ENCODE data around the gene CALB2. TPM values are rescaled to one million over a fixed set of nuclear protein-coding genes. Genes with fewer than 3 reads are reported as not detected.
A peak's percentile ranks its signal among the peaks of the same experiment; 100 is the strongest.

CALB2 gene
- total and polyA plus RNA-seq, 2 of the 13 experiments (the other 11 are each of a cell fraction or from before 2014, with no cell fraction given) = 0.37 to 0.40 TPM

DNA sequence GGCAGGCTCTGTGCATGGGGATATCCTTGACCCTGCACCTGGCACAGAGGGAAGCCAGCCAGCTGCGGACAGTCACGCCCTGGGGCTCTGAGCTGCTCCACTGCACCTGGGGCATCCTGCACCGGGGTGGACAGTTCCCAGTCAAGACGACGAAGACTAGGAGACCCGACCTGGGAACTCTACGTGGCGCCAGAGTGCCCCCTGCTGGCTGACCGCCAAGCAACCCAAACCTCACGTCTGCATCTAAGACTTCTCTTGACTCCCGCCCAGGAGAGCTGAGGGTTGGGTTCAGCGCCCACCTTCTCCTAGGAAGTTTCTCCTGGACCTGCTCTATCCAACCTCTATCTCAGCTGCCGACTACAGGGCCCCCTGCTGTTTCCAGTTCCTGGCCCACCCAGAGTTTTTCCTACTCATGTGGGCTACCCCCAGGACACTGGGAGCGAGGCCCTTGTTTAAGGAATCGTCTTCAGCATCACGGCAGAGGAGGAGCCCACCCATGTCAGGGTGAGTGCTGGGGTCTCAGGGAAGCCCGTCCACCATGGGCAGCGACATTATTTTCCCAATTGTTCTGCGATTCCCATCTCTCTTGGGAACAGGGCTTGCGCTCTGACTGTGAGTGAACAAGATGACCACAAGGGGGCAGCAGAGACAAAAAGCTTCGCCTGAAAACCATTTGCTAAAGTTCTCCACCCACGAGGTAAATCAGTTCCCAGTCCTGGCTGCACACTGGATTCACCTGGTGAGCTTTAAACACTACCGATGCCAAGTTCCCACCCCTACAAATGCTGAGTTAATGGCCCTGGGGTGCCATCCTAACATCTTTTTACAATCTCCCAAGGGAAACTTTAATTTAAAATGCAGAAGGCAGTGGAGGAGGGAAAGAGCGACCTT lies 54.0 kb downstream of the CALB2 start (continued):
- TF ChIP-seq CREB1 (IDR thresholded peaks at IDR 0.05) = no peak
- no peak for TF ChIP-seq CREB1 (CRISPR knock-in tag; IDR thresholded peaks at IDR 0.05)
- no peak for TF ChIP-seq ATM (IDR thresholded peaks at IDR 0.05; ENCODE audit: borderline replicate concordance)
- TF ChIP-seq TARDBP (CRISPR knock-in tag; IDR thresholded peaks at IDR 0.05) = no peak
- TF ChIP-seq MYC (CRISPR knock-in tag; IDR thresholded peaks at IDR 0.05; ENCODE audit: borderline replicate concordance) = no peak; the same call in 1 of the 2 replicates
- TF ChIP-seq, protein P1, sequence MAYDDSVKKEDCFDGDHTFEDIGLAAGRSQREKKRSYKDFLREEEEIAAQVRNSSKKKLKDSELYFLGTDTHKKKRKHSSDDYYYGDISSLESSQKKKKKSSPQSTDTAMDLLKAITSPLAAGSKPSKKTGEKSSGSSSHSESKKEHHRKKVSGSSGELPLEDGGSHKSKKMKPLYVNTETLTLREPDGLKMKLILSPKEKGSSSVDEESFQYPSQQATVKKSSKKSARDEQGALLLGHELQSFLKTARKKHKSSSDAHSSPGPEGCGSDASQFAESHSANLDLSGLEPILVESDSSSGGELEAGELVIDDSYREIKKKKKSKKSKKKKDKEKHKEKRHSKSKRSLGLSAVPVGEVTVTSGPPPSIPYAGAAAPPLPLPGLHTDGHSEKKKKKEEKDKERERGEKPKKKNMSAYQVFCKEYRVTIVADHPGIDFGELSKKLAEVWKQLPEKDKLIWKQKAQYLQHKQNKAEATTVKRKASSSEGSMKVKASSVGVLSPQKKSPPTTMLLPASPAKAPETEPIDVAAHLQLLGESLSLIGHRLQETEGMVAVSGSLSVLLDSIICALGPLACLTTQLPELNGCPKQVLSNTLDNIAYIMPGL (CRISPR knock-in tag; IDR thresholded peaks at IDR 0.05; ENCODE audit: borderline replicate concordance in 1 of 2, low read depth in 1 of 2) = peak; percentile 59 to 74; a peak in 2 of 4 replicates
- no peak for TF ChIP-seq ZNF326 (CRISPR knock-in tag; IDR thresholded peaks at IDR 0.05; ENCODE audit: borderline replicate concordance)
- TF ChIP-seq, protein P2, sequence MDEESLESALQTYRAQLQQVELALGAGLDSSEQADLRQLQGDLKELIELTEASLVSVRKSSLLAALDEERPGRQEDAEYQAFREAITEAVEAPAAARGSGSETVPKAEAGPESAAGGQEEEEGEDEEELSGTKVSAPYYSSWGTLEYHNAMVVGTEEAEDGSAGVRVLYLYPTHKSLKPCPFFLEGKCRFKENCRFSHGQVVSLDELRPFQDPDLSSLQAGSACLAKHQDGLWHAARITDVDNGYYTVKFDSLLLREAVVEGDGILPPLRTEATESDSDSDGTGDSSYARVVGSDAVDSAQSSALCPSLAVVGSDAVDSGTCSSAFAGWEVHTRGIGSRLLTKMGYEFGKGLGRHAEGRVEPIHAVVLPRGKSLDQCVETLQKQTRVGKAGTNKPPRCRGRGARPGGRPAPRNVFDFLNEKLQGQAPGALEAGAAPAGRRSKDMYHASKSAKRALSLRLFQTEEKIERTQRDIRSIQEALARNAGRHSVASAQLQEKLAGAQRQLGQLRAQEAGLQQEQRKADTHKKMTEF (CRISPR knock-in tag; IDR thresholded peaks at IDR 0.05) = 0 out of 2 replicates have a peak, but pooled peaks have one; percentile 43
- no peak for TF ChIP-seq JUNB (CRISPR knock-in tag; IDR thresholded peaks at IDR 0.05; ENCODE audit: borderline replicate concordance)
- TF ChIP-seq MLLT10 (CRISPR knock-in tag; IDR thresholded peaks at IDR 0.05) = no peak
- 0 out of 2 replicates have a peak, but pooled peaks have one; percentile 38 for TF ChIP-seq GFI1 (CRISPR knock-in tag; IDR thresholded peaks at IDR 0.05; ENCODE audit: borderline replicate concordance)
- 0 out of 2 replicates have a peak, but pooled peaks have one; percentile 32 for TF ChIP-seq ZNF614 (CRISPR knock-in tag; IDR thresholded peaks at IDR 0.05; ENCODE audit: borderline replicate concordance)
- TF ChIP-seq, protein P3, sequence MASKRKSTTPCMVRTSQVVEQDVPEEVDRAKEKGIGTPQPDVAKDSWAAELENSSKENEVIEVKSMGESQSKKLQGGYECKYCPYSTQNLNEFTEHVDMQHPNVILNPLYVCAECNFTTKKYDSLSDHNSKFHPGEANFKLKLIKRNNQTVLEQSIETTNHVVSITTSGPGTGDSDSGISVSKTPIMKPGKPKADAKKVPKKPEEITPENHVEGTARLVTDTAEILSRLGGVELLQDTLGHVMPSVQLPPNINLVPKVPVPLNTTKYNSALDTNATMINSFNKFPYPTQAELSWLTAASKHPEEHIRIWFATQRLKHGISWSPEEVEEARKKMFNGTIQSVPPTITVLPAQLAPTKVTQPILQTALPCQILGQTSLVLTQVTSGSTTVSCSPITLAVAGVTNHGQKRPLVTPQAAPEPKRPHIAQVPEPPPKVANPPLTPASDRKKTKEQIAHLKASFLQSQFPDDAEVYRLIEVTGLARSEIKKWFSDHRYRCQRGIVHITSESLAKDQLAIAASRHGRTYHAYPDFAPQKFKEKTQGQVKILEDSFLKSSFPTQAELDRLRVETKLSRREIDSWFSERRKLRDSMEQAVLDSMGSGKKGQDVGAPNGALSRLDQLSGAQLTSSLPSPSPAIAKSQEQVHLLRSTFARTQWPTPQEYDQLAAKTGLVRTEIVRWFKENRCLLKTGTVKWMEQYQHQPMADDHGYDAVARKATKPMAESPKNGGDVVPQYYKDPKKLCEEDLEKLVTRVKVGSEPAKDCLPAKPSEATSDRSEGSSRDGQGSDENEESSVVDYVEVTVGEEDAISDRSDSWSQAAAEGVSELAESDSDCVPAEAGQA (IDR thresholded peaks at IDR 0.05; ENCODE audit: low read depth) = no peak
- TF ChIP-seq, protein P3 (CRISPR knock-in tag; IDR thresholded peaks at IDR 0.05; ENCODE audit: borderline replicate concordance) = no peak
- no peak for TF ChIP-seq ZNF788 (CRISPR knock-in tag; IDR thresholded peaks at IDR 0.05; ENCODE audit: borderline replicate concordance)
- 0 out of 2 replicates have a peak, but pooled peaks have one; percentile 27 for TF ChIP-seq ZKSCAN5 (CRISPR knock-in tag; IDR thresholded peaks at IDR 0.05)
- TF ChIP-seq TCF7L2 (IDR thresholded peaks at IDR 0.05; ENCODE audit: low read depth, low read length) = no peak
